GM12878 (cell line): ENCODE measurements around the gene RPS8. TPM values are rescaled to one million over a fixed set of nuclear protein-coding genes. Genes with fewer than 3 reads are reported as not detected.

Experiments
- BMI1 ChIP-seq: fragments of 450-650 bp; IDR thresholded peaks from 2 replicates; pipeline ENCODE4 v1.6.1; 2016; ENCODE audit warnings: mild to moderate bottlenecking, moderate library complexity, borderline replicate concordance
- GATAD2B ChIP-seq: fragments of 450-650 bp; conservative IDR thresholded peaks from 2 replicates; pipeline ENCODE4 v1.6.1; 2017; ENCODE audit warnings: low read depth, mild to moderate bottlenecking, moderate library complexity
- KDM1A ChIP-seq: fragments of 200-600 bp; sonication (generic); IDR thresholded peaks from 2 replicates; pipeline ENCODE4 v1.6.1; 2016; ENCODE audit warnings: borderline replicate concordance
- NRF1 ChIP-seq: conservative IDR thresholded peaks from 2 replicates; pipeline ENCODE4 v1.6.1; 2011; ENCODE audit warnings: mild to moderate bottlenecking, low read depth, low read length, improper control_type of control experiment
- SP1 ChIP-seq: IDR thresholded peaks from one replicate; pipeline ENCODE4 v1.6.1; 2011; ENCODE audit warnings: low read depth, low read length
- SUPT20H ChIP-seq: IDR thresholded peaks from 2 replicates; pipeline ENCODE4 v1.6.1; 2011; ENCODE audit warnings: low read depth, mild to moderate bottlenecking, low read length, moderate library complexity, borderline replicate concordance; ENCODE audit not compliant: control insufficient read depth
- TBL1XR1 ChIP-seq: IDR thresholded peaks from 2 replicates; pipeline ENCODE4 v1.6.1; 2012; ENCODE audit warnings: low read depth, low read length, improper control_type of control experiment
- YY1 ChIP-seq: IDR thresholded peaks from 2 replicates; pipeline ENCODE4 v1.6.1; 2011; ENCODE audit warnings: low read depth, mild to moderate bottlenecking, low read length
- ZNF622 ChIP-seq: fragments of 450-650 bp; IDR thresholded peaks from 2 replicates; pipeline ENCODE4 v1.6.1; 2017; ENCODE audit warnings: mild to moderate bottlenecking, inconsistent platforms
- polyA plus RNA-seq, 11 experiments: library from polyadenylated mRNA; depleted of rRNA in 4 of 11; unstranded in 6 of 11; stranded (reverse) in 5 of 11; fragments of >200 nt; fragmentation: Nextera tagmentation in 4 of 11; fragmentation: Illumina TruSeq in 1 of 11; extraction: Ambion mirVana in 4 of 11; extraction: Trizol in 1 of 11; gene quantifications; 1 replicate in 1 of 11; 2 replicates in 10 of 11; pipeline versions ENCODE4 v1.2.1 to v1.2.3, GENCODE V29; 2011 to 2016; ENCODE audit warnings: inconsistent platforms in 2 of 11, missing spikeins in 2 of 11, low read depth in 1 of 11
- total RNA-seq, 4 experiments: library from RNA; depleted of rRNA in 3 of 4; stranded (reverse); fragments of >200 nt in 3 of 4; fragmentation: Illumina TruSeq in 1 of 4; extraction: Trizol in 1 of 4; gene quantifications; 2 replicates each; pipeline versions ENCODE4 v1.2.1 to v1.2.3, GENCODE V29; 2013 to 2021
- TF ChIP-seq, protein P1 (sequence below): fragments of 150-350 bp; IDR thresholded peaks from 2 replicates; pipeline ENCODE4 v1.6.1; 2016; ENCODE audit warnings: low read depth, low read length
- TF ChIP-seq, protein P2 (sequence below): fragments of 450-650 bp; IDR thresholded peaks from 2 replicates; pipeline ENCODE4 v1.6.1; 2017; ENCODE audit warnings: borderline replicate concordance

Gene RPS8
- total and polyA plus RNA-seq, 10 of the 15 experiments (the other 5 are each of a cell fraction or from before 2014, with no cell fraction given) = 1,296 to 3,461 (median 2,877) TPM

DNA sequence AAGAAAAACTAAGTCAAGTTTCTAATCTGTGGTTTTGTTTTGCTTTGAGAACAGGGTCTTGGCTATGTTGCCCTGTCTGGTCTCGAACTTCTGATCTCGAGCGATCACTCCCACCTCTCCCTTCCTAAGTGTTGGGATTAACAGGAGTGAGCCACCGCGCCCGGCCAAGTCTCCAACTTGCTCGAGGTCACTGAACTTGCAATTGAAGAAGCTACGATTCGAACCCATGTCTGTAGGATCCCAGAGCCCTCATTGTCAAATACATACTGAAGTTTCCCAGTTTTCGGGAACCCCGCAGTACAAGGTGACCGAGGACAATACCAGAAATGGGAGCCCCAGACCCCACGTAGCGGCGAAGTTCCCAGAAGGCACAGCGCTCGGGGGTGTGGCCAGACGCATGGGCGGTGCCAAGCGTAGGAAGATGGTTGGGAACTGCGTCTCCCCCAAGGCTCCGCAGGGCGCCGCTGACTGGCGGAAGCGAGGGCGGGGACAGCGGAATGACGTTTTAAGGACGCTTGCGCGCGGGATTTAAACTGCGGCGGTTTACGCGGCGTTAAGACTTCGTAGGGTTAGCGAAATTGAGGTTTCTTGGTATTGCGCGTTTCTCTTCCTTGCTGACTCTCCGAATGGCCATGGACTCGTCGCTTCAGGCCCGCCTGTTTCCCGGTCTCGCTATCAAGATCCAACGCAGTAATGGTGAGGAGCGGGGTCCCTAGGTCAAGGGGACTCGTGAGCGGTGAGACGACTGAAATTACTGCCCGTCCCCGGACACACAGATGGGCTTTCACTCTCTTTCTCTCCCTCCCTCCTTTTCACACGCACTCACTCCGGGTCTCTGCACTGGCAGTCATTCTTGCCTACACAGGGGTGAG, 35.8 kb upstream of the RPS8 start, which contains the start of gene KIF2C (continued):
- TF ChIP-seq, protein P1, sequence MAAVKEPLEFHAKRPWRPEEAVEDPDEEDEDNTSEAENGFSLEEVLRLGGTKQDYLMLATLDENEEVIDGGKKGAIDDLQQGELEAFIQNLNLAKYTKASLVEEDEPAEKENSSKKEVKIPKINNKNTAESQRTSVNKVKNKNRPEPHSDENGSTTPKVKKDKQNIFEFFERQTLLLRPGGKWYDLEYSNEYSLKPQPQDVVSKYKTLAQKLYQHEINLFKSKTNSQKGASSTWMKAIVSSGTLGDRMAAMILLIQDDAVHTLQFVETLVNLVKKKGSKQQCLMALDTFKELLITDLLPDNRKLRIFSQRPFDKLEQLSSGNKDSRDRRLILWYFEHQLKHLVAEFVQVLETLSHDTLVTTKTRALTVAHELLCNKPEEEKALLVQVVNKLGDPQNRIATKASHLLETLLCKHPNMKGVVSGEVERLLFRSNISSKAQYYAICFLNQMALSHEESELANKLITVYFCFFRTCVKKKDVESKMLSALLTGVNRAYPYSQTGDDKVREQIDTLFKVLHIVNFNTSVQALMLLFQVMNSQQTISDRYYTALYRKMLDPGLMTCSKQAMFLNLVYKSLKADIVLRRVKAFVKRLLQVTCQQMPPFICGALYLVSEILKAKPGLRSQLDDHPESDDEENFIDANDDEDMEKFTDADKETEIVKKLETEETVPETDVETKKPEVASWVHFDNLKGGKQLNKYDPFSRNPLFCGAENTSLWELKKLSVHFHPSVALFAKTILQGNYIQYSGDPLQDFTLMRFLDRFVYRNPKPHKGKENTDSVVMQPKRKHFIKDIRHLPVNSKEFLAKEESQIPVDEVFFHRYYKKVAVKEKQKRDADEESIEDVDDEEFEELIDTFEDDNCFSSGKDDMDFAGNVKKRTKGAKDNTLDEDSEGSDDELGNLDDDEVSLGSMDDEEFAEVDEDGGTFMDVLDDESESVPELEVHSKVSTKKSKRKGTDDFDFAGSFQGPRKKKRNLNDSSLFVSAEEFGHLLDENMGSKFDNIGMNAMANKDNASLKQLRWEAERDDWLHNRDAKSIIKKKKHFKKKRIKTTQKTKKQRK = 0 out of 2 replicates have a peak, but pooled peaks have one; percentile 18
- TF ChIP-seq SUPT20H = no peak
- peak; percentile 40; the same call in 1 of the 2 replicates for TF ChIP-seq YY1
- TF ChIP-seq, protein P2, sequence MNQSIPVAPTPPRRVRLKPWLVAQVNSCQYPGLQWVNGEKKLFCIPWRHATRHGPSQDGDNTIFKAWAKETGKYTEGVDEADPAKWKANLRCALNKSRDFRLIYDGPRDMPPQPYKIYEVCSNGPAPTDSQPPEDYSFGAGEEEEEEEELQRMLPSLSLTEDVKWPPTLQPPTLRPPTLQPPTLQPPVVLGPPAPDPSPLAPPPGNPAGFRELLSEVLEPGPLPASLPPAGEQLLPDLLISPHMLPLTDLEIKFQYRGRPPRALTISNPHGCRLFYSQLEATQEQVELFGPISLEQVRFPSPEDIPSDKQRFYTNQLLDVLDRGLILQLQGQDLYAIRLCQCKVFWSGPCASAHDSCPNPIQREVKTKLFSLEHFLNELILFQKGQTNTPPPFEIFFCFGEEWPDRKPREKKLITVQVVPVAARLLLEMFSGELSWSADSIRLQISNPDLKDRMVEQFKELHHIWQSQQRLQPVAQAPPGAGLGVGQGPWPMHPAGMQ = peak; percentile 53; the same call in 1 of the 2 replicates
- no peak for TF ChIP-seq BMI1
- TF ChIP-seq GATAD2B = peak; percentile 60; the same call in 1 of the 2 replicates
- no peak for TF ChIP-seq KDM1A
- no peak for TF ChIP-seq ZNF622
- peak; percentile 78 for TF ChIP-seq SP1
- TF ChIP-seq TBL1XR1 = no peak
- TF ChIP-seq NRF1 = 0 out of 2 replicates have a peak, but pooled peaks have one; percentile 30
- TF ChIP-seq, all 136 proteins: peak for 52
